Osteoblast (primary cell): ENCODE results near the gene ALOXE3. TPM values are rescaled to one million over a fixed set of nuclear protein-coding genes. Genes with fewer than 3 reads are reported as not detected.

ENCODE experiments used
- DNase-seq: peaks from one replicate; pipeline ENCODE4 v3.0.0; 2011; ENCODE audit warnings: low spot score, mixed read lengths; ENCODE audit not compliant: insufficient read length; ENCODE audit errors: missing footprints
- H2AFZ ChIP-seq: 2 replicates; pipeline ENCODE4 v1.6.0; 2011; ENCODE audit warnings: mild to moderate bottlenecking, low read length
- H3K27ac ChIP-seq: 2 replicates; pipeline ENCODE4 v1.5.1; 2011; ENCODE audit warnings: mild to moderate bottlenecking, low read depth, low read length, moderate library complexity
- H3K27me3 ChIP-seq: 2 replicates; pipeline ENCODE4 v1.6.0; 2012; ENCODE audit warnings: mild to moderate bottlenecking, control low read depth, inconsistent platforms, low read length, moderate library complexity; ENCODE audit not compliant: insufficient read depth
- H3K36me3 ChIP-seq: 2 replicates; pipeline ENCODE4 v1.5.1; 2011; ENCODE audit warnings: mild to moderate bottlenecking, low read length, control low read depth, moderate library complexity; ENCODE audit not compliant: insufficient read depth
- H3K4me1 ChIP-seq: 2 replicates; pipeline ENCODE4 v1.5.1; 2011; ENCODE audit warnings: mild to moderate bottlenecking, low read length, control low read depth, moderate library complexity; ENCODE audit not compliant: insufficient read depth
- H3K4me2 ChIP-seq: 2 replicates; pipeline ENCODE4 v1.6.0; 2011; ENCODE audit warnings: mild to moderate bottlenecking, low read length; ENCODE audit not compliant: insufficient read depth
- H3K4me3 ChIP-seq: fragments of 200-600 bp; sonication (generic); 3 replicates; pipeline ENCODE4 v1.5.1; 2012; ENCODE audit warnings: mild to moderate bottlenecking, low read length, inconsistent platforms; ENCODE audit not compliant: insufficient read depth
- H3K79me2 ChIP-seq: 2 replicates; pipeline ENCODE4 v1.6.0; 2012; ENCODE audit warnings: mild to moderate bottlenecking, low read length, control low read depth, inconsistent platforms; ENCODE audit not compliant: insufficient read depth
- H3K9me3 ChIP-seq: 2 replicates; pipeline ENCODE4 v1.5.1; 2011; ENCODE audit warnings: low read depth, low read length, control low read depth
- H4K20me1 ChIP-seq: 2 replicates; pipeline ENCODE4 v1.6.0; 2012; ENCODE audit warnings: mild to moderate bottlenecking, low read length, control low read depth; ENCODE audit not compliant: insufficient read depth
- total RNA-seq: library from RNA; depleted of rRNA; stranded (reverse); fragments of >200 nt; gene quantifications from 2 replicates; pipeline ENCODE4 v1.2.3, GENCODE V29; 2012
- TF ChIP-seq, protein P1 (sequence below): IDR thresholded peaks from 2 replicates; pipeline ENCODE4 v1.5.1; 2011; ENCODE audit warnings: mild to moderate bottlenecking, low read depth, low read length, moderate library complexity; ENCODE audit errors: extremely low read depth

The ALOXE3 gene
- total RNA-seq, 1 donor, result not detected

DNA sequence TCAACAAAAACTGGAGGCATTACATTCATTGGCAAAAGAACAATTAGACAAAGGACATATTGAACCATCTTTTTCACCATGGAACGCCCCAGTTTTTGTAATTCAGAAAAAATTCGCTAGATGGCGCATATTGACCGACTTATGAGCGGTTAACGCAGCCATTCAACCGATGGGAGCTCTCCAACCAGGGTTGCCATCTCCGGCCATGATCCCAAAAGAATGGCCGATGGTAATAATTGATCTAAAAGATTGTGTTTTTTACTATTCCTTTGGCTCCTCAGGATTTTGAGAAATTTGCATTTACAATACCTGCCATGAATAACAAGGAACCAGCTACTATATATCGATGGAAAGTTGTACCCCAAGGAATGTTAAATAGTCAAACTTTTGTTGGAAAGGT, 58.0 kb downstream of the ALOXE3 start:
- no peaks in the 10 kb centered on the region for H3K9me3 ChIP-seq
- peaks cover 13% of the 10 kb centered on the region for H3K4me1 ChIP-seq
- no peak overlapping the region for H3K27ac ChIP-seq
- TF ChIP-seq, protein P1, sequence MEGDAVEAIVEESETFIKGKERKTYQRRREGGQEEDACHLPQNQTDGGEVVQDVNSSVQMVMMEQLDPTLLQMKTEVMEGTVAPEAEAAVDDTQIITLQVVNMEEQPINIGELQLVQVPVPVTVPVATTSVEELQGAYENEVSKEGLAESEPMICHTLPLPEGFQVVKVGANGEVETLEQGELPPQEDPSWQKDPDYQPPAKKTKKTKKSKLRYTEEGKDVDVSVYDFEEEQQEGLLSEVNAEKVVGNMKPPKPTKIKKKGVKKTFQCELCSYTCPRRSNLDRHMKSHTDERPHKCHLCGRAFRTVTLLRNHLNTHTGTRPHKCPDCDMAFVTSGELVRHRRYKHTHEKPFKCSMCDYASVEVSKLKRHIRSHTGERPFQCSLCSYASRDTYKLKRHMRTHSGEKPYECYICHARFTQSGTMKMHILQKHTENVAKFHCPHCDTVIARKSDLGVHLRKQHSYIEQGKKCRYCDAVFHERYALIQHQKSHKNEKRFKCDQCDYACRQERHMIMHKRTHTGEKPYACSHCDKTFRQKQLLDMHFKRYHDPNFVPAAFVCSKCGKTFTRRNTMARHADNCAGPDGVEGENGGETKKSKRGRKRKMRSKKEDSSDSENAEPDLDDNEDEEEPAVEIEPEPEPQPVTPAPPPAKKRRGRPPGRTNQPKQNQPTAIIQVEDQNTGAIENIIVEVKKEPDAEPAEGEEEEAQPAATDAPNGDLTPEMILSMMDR, result peak; percentile 70
- H4K20me1 ChIP-seq, result no peaks in the 10 kb centered on the region
- peaks cover 75% of the 10 kb centered on the region for H3K27me3 ChIP-seq
- no peaks in the 10 kb centered on the region for H3K79me2 ChIP-seq
- H3K4me2 ChIP-seq, result no peak overlapping the region
- no peaks in the 10 kb centered on the region for H3K36me3 ChIP-seq
- peak; percentile 94 for DNase-seq
- no peak overlapping the region for H3K4me3 ChIP-seq
- no peak overlapping the region for H2AFZ ChIP-seq

DNA sequence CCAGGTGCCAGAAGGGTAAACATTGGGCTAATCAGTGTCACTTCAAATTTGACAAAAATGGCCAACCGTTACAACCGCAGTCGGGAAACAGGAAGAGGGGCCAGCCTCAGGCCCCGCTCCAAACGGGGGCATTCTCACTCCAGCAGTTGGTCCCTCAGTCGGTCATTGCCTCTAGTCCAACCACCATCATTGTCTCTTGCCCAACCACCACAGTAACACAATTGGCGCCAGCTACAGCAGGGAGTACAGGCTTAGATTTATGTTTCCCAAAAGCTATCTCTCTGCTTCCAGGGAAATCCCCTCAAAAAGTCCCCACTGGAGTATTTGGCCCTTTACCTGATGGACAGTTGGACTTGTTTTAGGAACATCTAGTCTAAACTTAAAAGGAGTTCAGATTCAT, 59.2 kb downstream of the ALOXE3 start:
- H4K20me1 ChIP-seq, result no peaks in the 10 kb centered on the region
- H3K9me3 ChIP-seq, result no peaks in the 10 kb centered on the region
- peaks cover 67% of the 10 kb centered on the region for H3K27me3 ChIP-seq
- peak; percentile 68 for DNase-seq
- no peak overlapping the region for H2AFZ ChIP-seq
- no peak overlapping the region for H3K4me2 ChIP-seq
- no peaks in the 10 kb centered on the region for H3K79me2 ChIP-seq
- no peak overlapping the region for H3K27ac ChIP-seq
- no peak overlapping the region for H3K4me3 ChIP-seq
- H3K36me3 ChIP-seq, result no peaks in the 10 kb centered on the region
- H3K4me1 ChIP-seq, result peaks cover 13% of the 10 kb centered on the region
- TF ChIP-seq, protein P1, result no peak

DNA sequence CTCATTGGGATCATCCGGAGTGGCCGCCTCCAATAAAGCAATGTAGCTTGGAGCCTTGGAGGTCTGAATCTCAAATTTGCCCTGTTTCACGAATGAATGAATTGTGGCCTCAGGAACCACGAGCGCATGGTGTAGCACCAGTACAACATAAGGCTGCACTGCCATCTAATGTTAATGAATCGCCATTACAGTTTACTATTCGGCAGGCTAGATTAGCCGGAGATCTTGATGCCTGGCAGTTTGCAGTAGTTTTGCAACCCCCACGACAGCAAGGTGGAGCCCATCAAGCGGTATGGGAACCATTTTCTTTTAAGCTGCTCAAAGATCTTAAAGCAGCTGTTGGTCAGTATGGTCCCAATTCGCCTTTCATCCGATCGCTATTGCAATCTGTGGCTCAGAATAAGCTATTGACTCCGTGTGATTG, 60.6 kb downstream of the ALOXE3 start:
- Histone ChIP-seq H3K4me3 (no peak overlapping the region), H3K36me3 (no peaks in the 10 kb centered on the region), H3K79me2 (no peaks in the 10 kb centered on the region), H3K9me3 (no peaks in the 10 kb centered on the region), H4K20me1 (no peaks in the 10 kb centered on the region), H2AFZ (peak overlapping the region; percentile 52), H3K4me2 (peak overlapping the region; percentile 44), H3K27me3 (peaks cover 60% of the 10 kb centered on the region), H3K4me1 (peaks cover 13% of the 10 kb centered on the region), H3K27ac (no peak overlapping the region)
- DNase-seq, result peak; percentile 89
- TF ChIP-seq, protein P1, result peak; percentile 75

DNA sequence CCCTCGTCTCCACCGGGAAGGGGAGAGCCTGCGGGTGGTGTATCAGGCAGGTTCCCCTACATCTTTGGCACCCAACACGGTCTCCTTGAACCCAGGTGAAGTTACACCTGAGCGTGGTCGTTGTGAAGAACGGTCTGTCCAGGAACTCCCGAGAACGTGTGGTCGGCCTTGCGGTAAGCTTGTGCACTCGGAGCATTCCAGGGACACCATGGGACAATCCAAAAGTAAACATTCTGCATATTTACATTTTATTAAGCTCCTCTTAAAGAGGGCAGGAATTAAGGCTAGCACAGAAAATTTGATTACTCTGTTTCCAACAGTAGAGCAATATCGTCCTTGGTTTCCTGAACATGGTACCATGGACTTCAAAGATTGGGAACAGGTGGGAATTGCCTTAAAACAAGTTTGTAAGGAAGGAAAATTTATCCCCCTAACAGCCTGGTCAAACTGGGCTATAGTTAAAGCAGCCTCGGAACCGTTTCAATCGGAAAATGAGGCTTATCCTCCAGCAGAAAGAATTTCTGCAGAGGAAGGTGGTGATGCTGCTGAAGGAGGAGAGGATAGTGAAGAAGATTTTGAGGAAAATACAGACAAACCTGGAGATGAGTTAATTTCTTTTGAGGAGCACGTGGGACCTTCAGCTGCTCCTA, 61.2 kb downstream of the ALOXE3 start:
- peaks cover 60% of the 10 kb centered on the region for H3K27me3 ChIP-seq
- no peaks in the 10 kb centered on the region for H3K9me3 ChIP-seq
- no peaks in the 10 kb centered on the region for H3K79me2 ChIP-seq
- H3K4me3 ChIP-seq, result no peak overlapping the region
- no peak overlapping the region for H2AFZ ChIP-seq
- DNase-seq, result peak; percentile 85
- no peaks in the 10 kb centered on the region for H4K20me1 ChIP-seq
- TF ChIP-seq, protein P1, result no peak
- no peak overlapping the region for H3K27ac ChIP-seq
- H3K36me3 ChIP-seq, result no peaks in the 10 kb centered on the region
- H3K4me1 ChIP-seq, result peaks cover 13% of the 10 kb centered on the region
- no peak overlapping the region for H3K4me2 ChIP-seq
